BJ (cell line): ENCODE measurements around the gene MYO7B. TPM values are rescaled to one million over a fixed set of nuclear protein-coding genes. Genes with fewer than 3 reads are reported as not detected.

Experiments
- CTCF ChIA-PET: fragments of 350-600 bp; formaldehyde crosslinking; extraction: SDS; loops from one replicate; lab custom pipeline; 2021; ENCODE audit warnings: antibody characterized with exemption, inconsistent platforms; lab: Yijun Ruan, JAX
- POLR2A ChIA-PET: fragments of 300-600 bp; sonication (Branson Sonifier 250); formaldehyde crosslinking; extraction: SDS; loops from one replicate; lab custom pipeline; 2021; ENCODE audit warnings: antibody characterized with exemption; lab: Charles Lee
- DNase-seq: peaks from one replicate; pipeline ENCODE4 v3.0.0-alpha.2; 2011; ENCODE audit warnings: low read depth
- H3K27me3 ChIP-seq: 2 replicates; pipeline ENCODE4 v1.6.0; 2011; ENCODE audit warnings: low read length; ENCODE audit not compliant: control insufficient read depth, insufficient read depth
- H3K36me3 ChIP-seq: 2 replicates; pipeline ENCODE4 v1.5.1; 2011; ENCODE audit warnings: low read length; ENCODE audit not compliant: control insufficient read depth, insufficient read depth
- H3K4me3 ChIP-seq: 2 replicates; pipeline ENCODE4 v1.5.1; 2011; ENCODE audit warnings: low read depth, mild to moderate bottlenecking, control low read depth, low read length
- CTCF ChIP-seq: IDR thresholded peaks from 2 replicates; pipeline ENCODE4 v1.5.1; 2011; ENCODE audit warnings: low read depth, mild to moderate bottlenecking, control low read depth, inconsistent platforms, low read length, moderate library complexity; ENCODE audit not compliant: insufficient read depth
- polyA plus RNA-seq: library from polyadenylated mRNA; depleted of rRNA; stranded (reverse); fragments of >200 nt; gene quantifications from 2 replicates; pipeline ENCODE4 v1.2.3, GENCODE V29; 2011

Gene MYO7B
- polyA plus RNA-seq, 1 experiment, result 0.36 TPM

- ChIA-PET POLR2A (no interaction called here), CTCF (interaction anchor here (0.8 kb wide), 1 partner anchor 40 kb away, joined by 3 read pairs; no protein-coding TSS in a partner anchor)
- no peak for DNase-seq
- Histone ChIP-seq H3K27me3 (no peaks in the 10 kb centered on the region), H3K36me3 (peaks cover 16% of the 10 kb centered on the region), H3K4me3 (no peak overlapping the region)
- TF ChIP-seq CTCF, result no peak
Observed at GRCh38 chr2:127661072-127661649, 125.7 kb downstream of the MYO7B start.

GRCh38 chr2:127661949-127662510, 126.5 kb downstream of the MYO7B start:
- Histone ChIP-seq H3K4me3 (no peak overlapping the region), H3K36me3 (peaks cover 12% of the 10 kb centered on the region), H3K27me3 (no peaks in the 10 kb centered on the region)
- no peak for DNase-seq
- POLR2A ChIA-PET, result no interaction called here
- no peak for TF ChIP-seq CTCF
- CTCF ChIA-PET, result interaction anchor here (0.8 to 1.3 kb wide), 3 partner anchors 12 to 70 kb away, joined by 3 to 5 read pairs (median 3); no protein-coding TSS in a partner anchor

GRCh38 chr2:127662937-127663565, 127.6 kb downstream of the MYO7B start:
- ChIA-PET CTCF (interaction anchor here (1.0 to 2.4 kb wide), 5 partner anchors 12 to 72 kb away, joined by 3 to 13 read pairs (median 3); partner anchors contain the start of gene LIMS2), POLR2A (interaction anchor here (0.6 kb wide), 1 partner anchor 578 kb away, joined by 4 read pairs; no protein-coding TSS in a partner anchor)
- no peak for TF ChIP-seq CTCF
- Histone ChIP-seq H3K27me3 (no peaks in the 10 kb centered on the region), H3K36me3 (peaks cover 6% of the 10 kb centered on the region), H3K4me3 (no peak overlapping the region)
- DNase-seq, result no peak

DNA sequence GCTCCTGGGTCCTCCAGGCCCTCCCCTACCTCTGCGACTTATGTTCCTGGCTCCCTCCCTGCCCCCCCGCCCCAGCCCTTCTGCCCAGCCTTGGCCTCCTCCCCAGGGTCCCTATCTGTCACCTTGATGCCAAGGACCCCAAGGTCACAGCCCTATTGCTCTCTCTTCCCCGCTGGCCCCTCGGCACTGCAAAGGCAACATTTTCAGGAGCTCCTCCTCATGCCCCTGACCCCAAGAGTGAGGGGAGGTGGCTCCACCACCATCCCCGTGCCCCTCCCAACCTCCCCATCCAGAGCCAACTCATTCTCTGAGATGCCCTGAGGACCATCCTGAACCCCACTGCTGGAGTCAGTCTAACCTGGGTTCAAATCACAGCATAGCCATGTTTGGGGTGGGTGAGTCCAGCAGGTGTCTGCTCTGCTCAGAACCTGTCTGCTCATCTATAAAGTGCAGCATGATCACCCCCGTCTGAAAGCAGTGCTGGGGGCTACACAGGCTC, 128.1 kb downstream of the MYO7B start:
- POLR2A ChIA-PET, result interaction anchor here (0.6 kb wide), 1 partner anchor 578 kb away, joined by 4 read pairs; no protein-coding TSS in a partner anchor
- no peak for TF ChIP-seq CTCF
- DNase-seq, result no peak

More for the DNA sequence above, 128.1 kb downstream of the MYO7B start:
- H3K4me3 ChIP-seq, result no peak overlapping the region
- H3K36me3 ChIP-seq, result peaks cover 5% of the 10 kb centered on the region
- H3K27me3 ChIP-seq, result no peaks in the 10 kb centered on the region
- CTCF ChIA-PET, result interaction anchor here (1.0 to 2.4 kb wide), 3 partner anchors 12 to 73 kb away, joined by 3 to 13 read pairs (median 3); partner anchors contain the start of gene LIMS2
